RWPE2 (cell line): Measurements from ENCODE around the gene TIMM50.

Source experiments
- ATAC-seq: fragments of 200-7000 bp; cut with Tn5 transposase; 3 replicates; pipeline ENCODE4 v1.9.1; 2021; ENCODE audit warnings: low read depth
- DNase-seq: peaks from one replicate; pipeline ENCODE4 v3.0.0-alpha.2; 2020; ENCODE audit warnings: low spot score
- H3K27ac ChIP-seq: fragments of 450-650 bp; 2 replicates; pipeline ENCODE4 v1.5.1; 2017; ENCODE audit warnings: mild to moderate bottlenecking; ENCODE audit not compliant: poor library complexity, severe bottlenecking
- H3K27me3 ChIP-seq: fragments of 250-450 bp; sonication (Bioruptor Pico); 2 replicates; pipeline ENCODE4 v1.5.1; 2021; ENCODE audit warnings: mild to moderate bottlenecking, moderate library complexity; ENCODE audit not compliant: insufficient read depth, poor library complexity, severe bottlenecking
- H3K36me3 ChIP-seq: fragments of 250-450 bp; sonication (Bioruptor Pico); 2 replicates; pipeline ENCODE4 v1.5.1; 2020; ENCODE audit warnings: low read depth, mild to moderate bottlenecking, moderate library complexity
- H3K4me1 ChIP-seq: fragments of 250-450 bp; sonication (Bioruptor Pico); 2 replicates; pipeline ENCODE4 v1.5.1; 2021; ENCODE audit warnings: mild to moderate bottlenecking, moderate library complexity; ENCODE audit not compliant: insufficient read depth, poor library complexity, severe bottlenecking
- H3K4me3 ChIP-seq: fragments of 250-450 bp; sonication (Bioruptor Pico); 2 replicates; pipeline ENCODE4 v1.5.1; 2021; ENCODE audit warnings: mild to moderate bottlenecking, moderate library complexity; ENCODE audit not compliant: severe bottlenecking
- H3K9me3 ChIP-seq: fragments of 250-450 bp; sonication (Bioruptor Pico); 2 replicates; pipeline ENCODE4 v1.5.1; 2021; ENCODE audit warnings: mild to moderate bottlenecking, moderate library complexity; ENCODE audit not compliant: severe bottlenecking
- TF ChIP-seq, protein P1 (sequence below): fragments of 450-650 bp; IDR thresholded peaks from one replicate; pipeline ENCODE4 v1.5.1; 2017; ENCODE audit warnings: mild to moderate bottlenecking, moderate library complexity; ENCODE audit not compliant: poor library complexity, severe bottlenecking

TIMM50 gene

DNA sequence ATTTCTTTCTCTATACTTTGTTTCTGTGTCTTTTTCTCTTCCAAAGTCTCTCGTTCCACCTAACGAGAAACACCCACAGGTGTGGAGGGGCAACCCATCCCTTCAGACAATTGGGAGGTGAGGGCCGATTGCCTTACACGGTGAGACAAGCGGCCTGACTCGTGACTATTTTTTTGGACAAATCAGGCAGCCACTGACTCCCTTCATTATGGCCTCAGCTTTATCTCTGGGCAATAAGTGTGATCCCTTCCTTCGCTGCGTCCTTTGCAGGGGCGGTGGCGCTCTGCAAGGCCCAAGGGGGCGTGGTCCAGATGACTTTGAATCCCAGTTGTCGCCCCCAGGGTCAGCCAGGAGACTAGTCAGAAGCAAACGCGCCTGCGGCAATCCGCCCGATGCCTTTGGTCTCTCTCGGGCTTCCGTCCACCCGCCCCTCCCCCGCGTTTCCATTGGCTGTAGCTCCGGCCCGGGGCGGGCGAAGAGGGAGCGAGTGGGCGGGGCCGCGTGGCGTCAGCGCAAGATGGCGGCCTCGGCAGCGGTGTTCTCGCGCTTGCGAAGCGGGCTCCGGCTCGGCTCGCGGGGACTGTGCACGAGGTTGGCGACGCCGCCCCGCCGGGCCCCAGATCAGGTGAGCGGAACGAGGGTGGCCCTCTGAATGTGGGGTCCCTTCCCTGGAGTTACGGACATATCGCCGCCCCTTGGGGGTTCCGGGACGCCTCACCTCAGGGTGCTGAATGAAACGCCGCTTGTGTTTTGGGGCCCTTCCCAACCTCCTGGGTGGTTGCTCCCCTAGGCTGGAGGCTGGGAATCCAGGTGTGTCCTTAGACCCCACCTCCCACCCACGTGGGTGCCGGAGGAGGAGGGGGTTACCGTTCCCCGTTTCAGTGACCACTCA lies at the start of gene TIMM50:
TIMM50 (plus strand) TSS at position 502 of the 892 bp plus-strand sequence; CDS start at position 518, 16 bp downstream.
- ATAC-seq (peak; percentile 91), DNase-seq (peak; percentile 98)
- Histone ChIP-seq H3K27ac (peak within 1 kb of the TSS; percentile 56), H3K36me3 (peaks cover 38% of the 10 kb centered on the region), H3K27me3 (no peaks in the 10 kb centered on the region), H3K9me3 (no peaks in the 10 kb centered on the region), H3K4me3 (peak within 1 kb of the TSS; percentile 76), H3K4me1 (no peaks in the 10 kb centered on the region)
- TF ChIP-seq, protein P1, sequence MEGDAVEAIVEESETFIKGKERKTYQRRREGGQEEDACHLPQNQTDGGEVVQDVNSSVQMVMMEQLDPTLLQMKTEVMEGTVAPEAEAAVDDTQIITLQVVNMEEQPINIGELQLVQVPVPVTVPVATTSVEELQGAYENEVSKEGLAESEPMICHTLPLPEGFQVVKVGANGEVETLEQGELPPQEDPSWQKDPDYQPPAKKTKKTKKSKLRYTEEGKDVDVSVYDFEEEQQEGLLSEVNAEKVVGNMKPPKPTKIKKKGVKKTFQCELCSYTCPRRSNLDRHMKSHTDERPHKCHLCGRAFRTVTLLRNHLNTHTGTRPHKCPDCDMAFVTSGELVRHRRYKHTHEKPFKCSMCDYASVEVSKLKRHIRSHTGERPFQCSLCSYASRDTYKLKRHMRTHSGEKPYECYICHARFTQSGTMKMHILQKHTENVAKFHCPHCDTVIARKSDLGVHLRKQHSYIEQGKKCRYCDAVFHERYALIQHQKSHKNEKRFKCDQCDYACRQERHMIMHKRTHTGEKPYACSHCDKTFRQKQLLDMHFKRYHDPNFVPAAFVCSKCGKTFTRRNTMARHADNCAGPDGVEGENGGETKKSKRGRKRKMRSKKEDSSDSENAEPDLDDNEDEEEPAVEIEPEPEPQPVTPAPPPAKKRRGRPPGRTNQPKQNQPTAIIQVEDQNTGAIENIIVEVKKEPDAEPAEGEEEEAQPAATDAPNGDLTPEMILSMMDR: no peak

DNA sequence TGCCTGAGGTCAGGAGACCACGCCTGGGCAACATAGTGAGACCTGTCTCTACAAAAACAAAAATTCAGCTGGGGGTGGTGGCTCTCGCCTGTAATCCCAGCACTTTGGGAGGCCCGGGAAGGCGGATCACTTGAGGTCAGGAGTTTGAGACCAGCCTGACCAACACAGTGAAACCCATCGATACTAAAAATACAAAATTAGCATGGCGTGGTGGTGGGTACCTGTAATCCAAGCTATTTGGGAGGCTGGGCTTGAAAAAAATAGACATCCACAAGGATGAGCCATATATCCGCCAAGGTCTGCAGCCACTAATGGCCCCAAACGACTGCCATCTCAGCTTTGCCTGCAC lies 48.0 kb upstream of the TIMM50 start:
- Histone ChIP-seq H3K4me1 (peaks cover 18% of the 10 kb centered on the region), H3K27me3 (no peaks in the 10 kb centered on the region), H3K4me3 (no peak overlapping the region), H3K36me3 (peaks cover 38% of the 10 kb centered on the region), H3K27ac (peak overlapping the region; percentile 72), H3K9me3 (no peaks in the 10 kb centered on the region)
- no peak for ATAC-seq
- TF ChIP-seq, protein P1: no peak
- no peak for DNase-seq

- peaks cover 22% of the 10 kb centered on the region for H3K4me1 ChIP-seq
- DNase-seq: no peak
These were observed 47.1 kb upstream of the TIMM50 start for GRCh38 chr19:39433480-39434079.

DNA sequence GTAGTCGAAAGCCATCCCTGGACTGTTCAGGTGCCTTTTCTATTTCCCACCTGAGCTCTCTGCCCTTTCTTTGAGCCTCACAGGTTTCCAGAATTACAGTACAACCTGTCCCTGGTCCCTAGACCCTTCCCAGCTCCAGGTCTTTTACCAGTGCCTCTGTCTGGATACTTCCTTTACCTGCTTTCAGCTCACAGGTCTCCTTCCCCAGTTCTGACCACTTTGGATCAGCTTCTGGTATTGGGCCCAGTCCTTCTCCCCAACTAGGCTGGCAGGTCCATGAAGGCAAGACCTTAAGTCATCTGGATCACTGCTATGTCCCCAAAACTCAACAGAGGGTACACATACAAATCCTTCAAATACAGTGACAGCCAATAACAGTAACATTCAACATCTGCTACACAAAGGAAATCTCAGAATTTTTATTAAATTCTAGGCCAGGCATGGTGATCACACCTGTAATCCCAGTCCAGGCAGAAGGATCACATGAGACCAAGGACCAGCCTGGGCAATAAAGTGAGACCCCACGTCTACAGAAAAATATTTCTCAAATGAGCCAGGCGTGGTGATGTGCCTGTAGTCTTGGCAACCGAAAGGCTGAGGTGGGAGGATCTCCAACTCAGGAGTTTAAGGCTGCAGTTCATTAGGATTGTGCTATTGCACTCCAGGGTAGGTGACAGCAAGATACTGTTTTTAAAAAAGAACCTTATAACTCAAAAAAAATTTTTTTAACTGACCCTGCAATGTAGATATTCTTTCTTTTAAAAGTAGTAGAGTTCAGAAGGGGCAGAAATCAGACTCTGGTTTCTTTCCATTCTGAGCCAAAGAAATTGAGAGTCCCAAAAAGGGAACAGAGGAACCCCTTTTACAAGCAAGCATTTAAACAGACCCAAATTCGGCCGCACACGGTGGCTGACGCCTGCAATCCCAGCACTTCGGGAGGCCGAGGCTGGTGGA lies 46.2 kb upstream of the TIMM50 start:
- Histone ChIP-seq H3K27ac (peak overlapping the region; percentile 72), H3K4me1 (peaks cover 23% of the 10 kb centered on the region), H3K36me3 (peaks cover 38% of the 10 kb centered on the region), H3K4me3 (peak overlapping the region; percentile 89), H3K9me3 (no peaks in the 10 kb centered on the region), H3K27me3 (no peaks in the 10 kb centered on the region)
- TF ChIP-seq, protein P1: no peak
- ATAC-seq (no peak), DNase-seq (no peak)

More at GRCh38 chr19:39433480-39434079, 47.1 kb upstream of the TIMM50 start:
- ATAC-seq: no peak
- Histone ChIP-seq H3K27ac (peak overlapping the region; percentile 72), H3K27me3 (no peaks in the 10 kb centered on the region), H3K9me3 (no peaks in the 10 kb centered on the region), H3K4me3 (no peak overlapping the region), H3K36me3 (peaks cover 38% of the 10 kb centered on the region)
- TF ChIP-seq, protein P1: no peak
